GM19043 (cell line): ENCODE measurements around the gene DMXL1.

Experiments used
- ATAC-seq: cut with Tn5 transposase; IDR thresholded peaks from one replicate; pipeline ENCODE4 v1.9.1; 2021; ENCODE audit warnings: low read depth; ENCODE audit not compliant: unreplicated experiment

The DMXL1 gene

GRCh38 chr5:119286511-119287488, 215.9 kb downstream of the DMXL1 start:
- peak; percentile 23 for ATAC-seq

GRCh38 chr5:119287547-119288111, 216.7 kb downstream of the DMXL1 start:
- peak; percentile 42 for ATAC-seq

GRCh38 chr5:119288379-119289033, 217.6 kb downstream of the DMXL1 start:
- no peak for ATAC-seq

- no peak for ATAC-seq
Measured at GRCh38 chr5:119289438-119290044, 218.7 kb downstream of the DMXL1 start.

- peak; percentile 80 for ATAC-seq
Measured at GRCh38 chr5:119290161-119290569, 219.3 kb downstream of the DMXL1 start.

GRCh38 chr5:119290607-119291006, 219.7 kb downstream of the DMXL1 start:
- no peak for ATAC-seq

- no peak for ATAC-seq
Measured at GRCh38 chr5:119291056-119291455, 220.2 kb downstream of the DMXL1 start.

- no peak for ATAC-seq
Measured at GRCh38 chr5:119291877-119292276, 221.0 kb downstream of the DMXL1 start.

- no peak for ATAC-seq
Measured at GRCh38 chr5:119292701-119293515, 222.0 kb downstream of the DMXL1 start.

- no peak for ATAC-seq
Measured at GRCh38 chr5:119293516-119293829, 222.6 kb downstream of the DMXL1 start.
